Astrocyte (in vitro differentiated cells and primary cell): Measurements from ENCODE around the gene RXFP1.

ENCODE experiments used
- CTCF ChIP-seq: IDR thresholded peaks from 2 replicates; pipeline ENCODE4 v1.5.1; 2011; ENCODE audit warnings: low read depth, mild to moderate bottlenecking, inconsistent platforms, low read length, moderate library complexity; ENCODE audit not compliant: insufficient read depth
- EZH2 ChIP-seq: IDR thresholded peaks from 2 replicates; pipeline ENCODE4 v1.6.1; 2012; ENCODE audit warnings: mild to moderate bottlenecking, low read length, inconsistent platforms; ENCODE audit not compliant: insufficient read depth

- no peak for TF ChIP-seq CTCF
- no peak for TF ChIP-seq EZH2
Observed at GRCh38 chr4:158682066-158682465, 160.4 kb downstream of the RXFP1 start.
